B cell (primary cell): ENCODE results near the gene DOP1B.

Experiments
- EZH2 ChIP-seq: IDR thresholded peaks from 2 replicates; pipeline ENCODE4 v1.6.1; 2012; ENCODE audit warnings: borderline replicate concordance, low read depth, mild to moderate bottlenecking, moderate library complexity, low read length; ENCODE audit not compliant: insufficient read depth, poor library complexity, severe bottlenecking
- TF ChIP-seq, protein P1 (sequence below): fragments of 200-600 bp; IDR thresholded peaks from one replicate; pipeline ENCODE4 v1.8.0; 2022; ENCODE audit warnings: antibody characterized with exemption, mild to moderate bottlenecking

- TF ChIP-seq, protein P1, sequence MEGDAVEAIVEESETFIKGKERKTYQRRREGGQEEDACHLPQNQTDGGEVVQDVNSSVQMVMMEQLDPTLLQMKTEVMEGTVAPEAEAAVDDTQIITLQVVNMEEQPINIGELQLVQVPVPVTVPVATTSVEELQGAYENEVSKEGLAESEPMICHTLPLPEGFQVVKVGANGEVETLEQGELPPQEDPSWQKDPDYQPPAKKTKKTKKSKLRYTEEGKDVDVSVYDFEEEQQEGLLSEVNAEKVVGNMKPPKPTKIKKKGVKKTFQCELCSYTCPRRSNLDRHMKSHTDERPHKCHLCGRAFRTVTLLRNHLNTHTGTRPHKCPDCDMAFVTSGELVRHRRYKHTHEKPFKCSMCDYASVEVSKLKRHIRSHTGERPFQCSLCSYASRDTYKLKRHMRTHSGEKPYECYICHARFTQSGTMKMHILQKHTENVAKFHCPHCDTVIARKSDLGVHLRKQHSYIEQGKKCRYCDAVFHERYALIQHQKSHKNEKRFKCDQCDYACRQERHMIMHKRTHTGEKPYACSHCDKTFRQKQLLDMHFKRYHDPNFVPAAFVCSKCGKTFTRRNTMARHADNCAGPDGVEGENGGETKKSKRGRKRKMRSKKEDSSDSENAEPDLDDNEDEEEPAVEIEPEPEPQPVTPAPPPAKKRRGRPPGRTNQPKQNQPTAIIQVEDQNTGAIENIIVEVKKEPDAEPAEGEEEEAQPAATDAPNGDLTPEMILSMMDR = no peak
- TF ChIP-seq EZH2 = no peak
These were observed 6.6 kb upstream of the DOP1B start for GRCh38 chr21:36149788-36150711.
